Activated naive CD8-positive, alpha-beta T cell treated with anti-CD3 and anti-CD28 coated beads, Interleukin-2, amount 50 U/mL, for 24 hours (primary cell): ENCODE data around the gene TNN.
"Not testable (repeated sequence)": the region's sequence is repeated elsewhere in the genome, so short reads cannot be mapped to it uniquely, and the experiment has no call there.

ENCODE experiments used
- ATAC-seq: fragments of 150-1000 bp; cut with Tn5 transposase; one replicate; pipeline ENCODE4 v1.10.0; 2021
- DNase-seq: peaks from one replicate; pipeline ENCODE4 v3.0.0; 2021
- H3K27ac Mint-ChIP-seq: one replicate; pipeline ENCODE4 v1.8.0; 2021; ENCODE audit warnings: mild to moderate bottlenecking, mixed read lengths
- H3K27me3 Mint-ChIP-seq: one replicate; pipeline ENCODE4 v1.8.0; 2021; ENCODE audit warnings: mixed read lengths
- H3K36me3 Mint-ChIP-seq: one replicate; pipeline ENCODE4 v1.8.0; 2021; ENCODE audit warnings: low read depth, mixed read lengths
- H3K4me1 Mint-ChIP-seq: one replicate; pipeline ENCODE4 v1.8.0; 2021; ENCODE audit warnings: mixed read lengths
- H3K4me3 Mint-ChIP-seq: one replicate; pipeline ENCODE4 v1.8.0; 2021; ENCODE audit warnings: mild to moderate bottlenecking, moderate library complexity, mixed read lengths
- H3K9me3 Mint-ChIP-seq: one replicate; pipeline ENCODE4 v1.8.0; 2021; ENCODE audit warnings: mixed read lengths

The TNN gene

GRCh38 chr1:175078629-175079028, 11.0 kb downstream of the TNN start:
- Mint-ChIP-seq H3K36me3 (no peaks in the 10 kb centered on the region), H3K4me1 (no peaks in the 10 kb centered on the region), H3K27ac (no peak overlapping the region), H3K4me3 (no peak overlapping the region), H3K27me3 (peaks cover 12% of the 10 kb centered on the region), H3K9me3 (no peaks in the 10 kb centered on the region)
- ATAC-seq (no peak), DNase-seq (no peak)

DNA sequence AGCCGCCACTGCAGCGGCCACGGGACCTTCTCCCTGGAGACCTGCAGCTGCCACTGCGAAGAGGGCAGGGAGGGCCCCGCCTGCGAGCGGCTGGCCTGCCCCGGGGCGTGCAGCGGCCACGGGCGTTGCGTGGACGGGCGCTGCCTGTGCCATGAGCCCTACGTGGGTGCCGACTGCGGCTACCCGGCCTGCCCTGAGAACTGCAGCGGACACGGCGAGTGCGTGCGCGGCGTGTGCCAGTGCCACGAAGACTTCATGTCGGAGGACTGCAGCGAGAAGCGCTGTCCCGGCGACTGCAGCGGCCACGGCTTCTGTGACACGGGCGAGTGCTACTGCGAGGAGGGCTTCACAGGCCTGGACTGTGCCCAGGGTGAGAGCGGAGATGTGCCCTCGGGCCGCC, 11.7 kb downstream of the TNN start:
- no peak for ATAC-seq

GRCh38 chr1:175080030-175080429, 12.4 kb downstream of the TNN start:
- Mint-ChIP-seq H3K36me3 (no peaks in the 10 kb centered on the region), H3K4me1 (no peaks in the 10 kb centered on the region), H3K27me3 (peaks cover 4% of the 10 kb centered on the region), H3K9me3 (no peaks in the 10 kb centered on the region), H3K4me3 (no peak overlapping the region), H3K27ac (no peak overlapping the region)
- DNase-seq (no peak), ATAC-seq (no peak)

More for the DNA sequence above, 11.7 kb downstream of the TNN start:
- H3K4me1 Mint-ChIP-seq = no peaks in the 10 kb centered on the region
- no peaks in the 10 kb centered on the region for H3K9me3 Mint-ChIP-seq
- no peaks in the 10 kb centered on the region for H3K36me3 Mint-ChIP-seq
- no peak for DNase-seq
- no peak overlapping the region for H3K4me3 Mint-ChIP-seq
- no peak overlapping the region for H3K27ac Mint-ChIP-seq
- peaks cover 9% of the 10 kb centered on the region for H3K27me3 Mint-ChIP-seq

DNA sequence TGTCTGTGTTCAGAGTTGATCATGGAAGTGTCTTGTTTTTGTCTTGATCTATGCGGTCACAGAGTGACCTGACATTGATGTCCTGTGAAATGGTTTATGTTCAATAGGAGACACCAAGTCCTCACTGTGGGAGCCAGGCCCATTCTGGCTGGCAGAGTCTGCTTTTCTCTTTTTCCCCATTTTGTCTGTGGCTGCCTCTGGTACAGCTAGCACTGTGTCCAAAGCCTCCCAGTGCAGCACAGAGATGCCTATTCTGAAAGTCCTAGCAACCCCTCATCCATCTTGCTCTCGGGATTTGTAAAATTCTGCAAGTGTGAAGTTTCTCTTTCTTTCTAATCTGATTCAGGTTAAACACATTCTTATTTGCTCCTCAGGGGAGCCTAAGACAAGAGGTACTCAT, 14.3 kb downstream of the TNN start:
- H3K4me1 Mint-ChIP-seq = no peaks in the 10 kb centered on the region
- no peaks in the 10 kb centered on the region for H3K27me3 Mint-ChIP-seq
- H3K9me3 Mint-ChIP-seq = no peaks in the 10 kb centered on the region
- ATAC-seq = no peak
- DNase-seq = no peak
- H3K4me3 Mint-ChIP-seq = no peak overlapping the region
- no peak overlapping the region for H3K27ac Mint-ChIP-seq
- no peaks in the 10 kb centered on the region for H3K36me3 Mint-ChIP-seq

DNA sequence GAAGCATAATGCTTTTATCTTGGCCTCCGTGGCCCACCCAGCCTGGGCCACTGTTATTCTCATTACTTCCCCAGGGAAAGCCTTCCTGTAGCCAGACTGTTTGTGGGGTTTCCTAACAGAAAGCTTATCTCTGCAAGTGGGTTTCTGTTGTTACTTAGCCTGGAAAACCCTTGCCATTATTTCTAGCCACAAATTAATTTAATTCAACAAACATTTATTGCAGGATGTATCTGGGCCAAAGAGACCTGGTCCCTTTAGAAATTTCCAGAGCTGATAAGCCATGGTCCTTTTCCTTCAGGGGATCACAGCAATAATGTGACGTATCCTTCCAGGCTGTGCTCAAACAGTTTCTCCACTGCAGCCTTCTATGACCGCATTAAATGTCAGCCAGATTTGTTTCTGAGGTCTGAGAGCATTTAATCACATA, 20.9 kb downstream of the TNN start:
- Mint-ChIP-seq H3K4me3 (no peak overlapping the region), H3K9me3 (no peaks in the 10 kb centered on the region), H3K4me1 (no peaks in the 10 kb centered on the region), H3K27me3 (no peaks in the 10 kb centered on the region), H3K27ac (no peak overlapping the region), H3K36me3 (no peaks in the 10 kb centered on the region)
- no peak for ATAC-seq
- no peak for DNase-seq

DNA sequence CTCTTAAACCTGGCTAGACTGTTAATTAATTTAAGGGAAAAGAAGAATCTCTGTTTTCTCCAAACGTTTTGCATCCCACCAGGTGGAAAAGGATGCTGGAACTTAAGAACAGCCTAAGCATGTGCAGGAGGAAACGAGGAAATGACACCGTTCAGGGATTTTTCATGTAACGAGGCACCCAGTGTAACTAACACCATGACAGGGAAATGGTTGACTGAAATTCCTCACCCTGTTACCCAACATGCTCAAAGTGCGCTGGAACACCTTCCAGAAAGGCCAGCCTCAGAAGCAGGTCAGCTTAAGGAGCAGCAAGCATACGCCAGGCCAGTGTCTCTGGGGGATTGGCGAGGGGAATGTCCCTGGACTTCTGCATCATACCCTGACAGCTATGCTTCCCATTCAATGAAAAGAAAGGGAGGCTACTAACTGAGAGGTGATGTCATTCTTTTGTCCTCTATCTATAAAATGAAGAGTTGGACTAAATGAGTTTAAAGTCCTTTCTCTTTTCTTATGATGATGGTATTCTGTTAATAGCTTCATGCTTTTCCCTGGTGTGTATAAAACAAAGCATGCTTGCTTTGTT, 21.6 kb downstream of the TNN start:
- H3K27ac Mint-ChIP-seq = no peak overlapping the region
- no peaks in the 10 kb centered on the region for H3K4me1 Mint-ChIP-seq
- H3K27me3 Mint-ChIP-seq = no peaks in the 10 kb centered on the region
- no peaks in the 10 kb centered on the region for H3K9me3 Mint-ChIP-seq
- no peak overlapping the region for H3K4me3 Mint-ChIP-seq
- DNase-seq = no peak
- no peaks in the 10 kb centered on the region for H3K36me3 Mint-ChIP-seq
- no peak for ATAC-seq

- no peaks in the 10 kb centered on the region for H3K4me1 Mint-ChIP-seq
Measured at GRCh38 chr1:175090780-175091179, 23.1 kb downstream of the TNN start.

DNA sequence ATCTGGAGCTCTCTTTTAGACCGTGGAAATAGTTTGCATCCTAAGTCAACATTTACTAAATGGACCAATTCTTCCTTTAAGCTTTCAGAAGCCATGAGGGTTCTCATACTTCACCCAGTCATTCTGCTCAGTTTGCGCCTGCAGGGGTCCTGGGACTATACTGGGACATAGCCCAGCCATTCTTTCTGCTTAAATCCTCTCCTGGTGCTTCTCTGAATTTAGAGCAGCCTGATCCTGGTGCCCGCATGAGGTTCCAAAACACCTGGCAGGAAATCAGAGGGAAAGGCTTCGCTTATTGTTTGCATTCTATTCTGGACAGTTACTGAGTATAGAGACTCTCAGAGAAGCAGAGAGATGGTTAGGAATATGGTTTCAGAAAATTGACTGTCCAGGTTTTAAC, 27.0 kb downstream of the TNN start:
- H3K27me3 Mint-ChIP-seq = peaks cover 2% of the 10 kb centered on the region
- H3K4me1 Mint-ChIP-seq = no peaks in the 10 kb centered on the region
- no peaks in the 10 kb centered on the region for H3K36me3 Mint-ChIP-seq
- ATAC-seq (no peak), DNase-seq (no peak)
- no peak overlapping the region for H3K27ac Mint-ChIP-seq
- no peaks in the 10 kb centered on the region for H3K9me3 Mint-ChIP-seq
- H3K4me3 Mint-ChIP-seq = no peak overlapping the region

More at GRCh38 chr1:175090780-175091179, 23.1 kb downstream of the TNN start:
- Mint-ChIP-seq H3K36me3 (no peaks in the 10 kb centered on the region), H3K9me3 (no peaks in the 10 kb centered on the region), H3K4me3 (no peak overlapping the region), H3K27ac (no peak overlapping the region), H3K27me3 (peaks cover 2% of the 10 kb centered on the region)
- ATAC-seq = no peak
- no peak for DNase-seq

DNA sequence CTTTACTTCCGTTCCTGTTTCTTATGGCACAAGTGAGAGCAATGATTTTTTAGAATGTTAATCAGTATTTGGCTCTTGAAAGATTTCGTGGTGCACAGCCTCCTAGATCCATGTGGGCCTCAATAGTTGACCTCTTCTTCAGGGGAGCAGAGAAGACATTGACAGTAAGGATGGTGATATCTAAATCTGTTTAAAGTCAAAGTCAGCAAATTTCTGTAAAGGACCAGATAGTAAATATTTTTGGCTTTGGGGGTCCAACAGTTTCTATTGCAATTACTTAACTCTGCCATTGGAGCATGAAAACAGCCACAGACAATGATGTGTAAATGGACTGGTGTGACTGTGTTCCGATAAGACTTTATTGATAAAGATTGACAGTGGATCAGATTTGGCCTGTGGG, 27.4 kb downstream of the TNN start:
- Mint-ChIP-seq H3K27ac (no peak overlapping the region), H3K36me3 (no peaks in the 10 kb centered on the region), H3K4me1 (no peaks in the 10 kb centered on the region), H3K9me3 (no peaks in the 10 kb centered on the region), H3K27me3 (peaks cover 2% of the 10 kb centered on the region), H3K4me3 (no peak overlapping the region)
- DNase-seq = no peak
- ATAC-seq = no peak

GRCh38 chr1:175095978-175096607, 28.5 kb downstream of the TNN start:
- Mint-ChIP-seq H3K4me1 (no peaks in the 10 kb centered on the region), H3K36me3 (no peaks in the 10 kb centered on the region), H3K27me3 (peaks cover 2% of the 10 kb centered on the region), H3K27ac (no peak overlapping the region), H3K9me3 (no peaks in the 10 kb centered on the region), H3K4me3 (no peak overlapping the region)
- DNase-seq (no peak), ATAC-seq (no peak)

DNA sequence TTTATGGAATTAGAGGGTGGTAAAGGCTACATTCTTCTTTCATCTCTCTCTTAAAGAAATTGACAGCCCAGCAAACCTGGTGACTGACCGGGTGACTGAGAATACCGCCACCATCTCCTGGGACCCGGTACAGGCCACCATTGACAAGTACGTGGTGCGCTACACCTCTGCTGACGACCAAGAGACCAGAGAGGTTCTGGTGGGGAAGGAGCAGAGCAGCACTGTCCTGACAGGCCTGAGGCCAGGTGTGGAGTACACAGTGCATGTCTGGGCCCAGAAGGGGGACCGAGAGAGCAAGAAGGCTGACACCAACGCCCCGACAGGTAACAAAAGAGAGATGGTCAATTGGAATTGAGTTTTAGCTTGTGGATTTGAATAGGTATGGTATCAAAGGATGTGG, 29.7 kb downstream of the TNN start:
- H3K27me3 Mint-ChIP-seq = peaks cover 2% of the 10 kb centered on the region
- H3K4me3 Mint-ChIP-seq = no peak overlapping the region
- H3K36me3 Mint-ChIP-seq = no peaks in the 10 kb centered on the region
- H3K27ac Mint-ChIP-seq = no peak overlapping the region
- no peak for ATAC-seq
- H3K4me1 Mint-ChIP-seq = no peaks in the 10 kb centered on the region
- H3K9me3 Mint-ChIP-seq = no peaks in the 10 kb centered on the region
- DNase-seq = no peak

DNA sequence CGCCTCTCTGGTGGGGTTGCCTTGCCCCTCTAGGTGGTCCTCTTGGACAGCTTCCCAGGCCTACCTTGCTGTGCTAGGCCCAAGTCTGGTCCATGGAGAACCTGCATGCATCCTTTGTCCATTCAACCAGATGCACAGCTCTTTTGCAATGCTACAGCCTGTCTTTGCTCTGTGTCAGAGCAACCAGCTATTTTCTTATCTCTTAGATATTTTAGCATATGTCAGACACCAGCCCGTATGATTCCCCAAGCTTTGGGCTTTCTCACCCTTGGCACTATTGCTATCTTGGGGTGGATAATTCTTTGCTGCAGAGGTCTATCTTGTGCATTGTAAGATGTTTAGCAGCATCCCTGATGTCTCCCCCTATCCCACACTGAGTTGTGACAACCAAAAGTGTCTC, 32.3 kb downstream of the TNN start:
- Mint-ChIP-seq H3K27me3 (peaks cover 2% of the 10 kb centered on the region), H3K9me3 (no peaks in the 10 kb centered on the region)
- ATAC-seq = no peak

DNA sequence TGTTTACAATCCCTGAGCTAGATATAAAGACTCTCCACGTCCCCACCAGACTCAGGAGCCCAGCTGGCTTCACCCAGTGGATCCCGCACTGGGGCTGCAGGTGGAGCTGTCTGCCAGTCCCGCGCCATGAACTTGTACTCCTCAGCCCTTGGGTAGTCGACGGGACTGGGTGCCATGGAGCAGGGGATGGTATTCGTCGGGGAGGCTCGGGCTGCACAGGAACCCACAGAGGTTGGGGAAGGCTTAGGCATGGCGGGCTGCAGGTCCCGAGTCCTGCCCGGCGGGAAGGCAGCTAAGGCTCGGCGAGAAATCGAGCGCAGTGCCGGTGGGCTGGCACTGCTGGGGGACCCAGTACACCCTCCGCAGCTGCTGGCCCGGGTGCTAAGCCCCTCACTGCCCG, 34.5 kb downstream of the TNN start:
- not testable (repeated sequence) for DNase-seq, H3K4me1 Mint-ChIP-seq, H3K27me3 Mint-ChIP-seq, H3K9me3 Mint-ChIP-seq, H3K27ac Mint-ChIP-seq, H3K36me3 Mint-ChIP-seq, ATAC-seq, H3K4me3 Mint-ChIP-seq

More for the DNA sequence above, 32.3 kb downstream of the TNN start:
- Mint-ChIP-seq H3K27ac (no peak overlapping the region), H3K36me3 (no peaks in the 10 kb centered on the region), H3K4me1 (no peaks in the 10 kb centered on the region), H3K4me3 (no peak overlapping the region)
- DNase-seq = no peak

DNA sequence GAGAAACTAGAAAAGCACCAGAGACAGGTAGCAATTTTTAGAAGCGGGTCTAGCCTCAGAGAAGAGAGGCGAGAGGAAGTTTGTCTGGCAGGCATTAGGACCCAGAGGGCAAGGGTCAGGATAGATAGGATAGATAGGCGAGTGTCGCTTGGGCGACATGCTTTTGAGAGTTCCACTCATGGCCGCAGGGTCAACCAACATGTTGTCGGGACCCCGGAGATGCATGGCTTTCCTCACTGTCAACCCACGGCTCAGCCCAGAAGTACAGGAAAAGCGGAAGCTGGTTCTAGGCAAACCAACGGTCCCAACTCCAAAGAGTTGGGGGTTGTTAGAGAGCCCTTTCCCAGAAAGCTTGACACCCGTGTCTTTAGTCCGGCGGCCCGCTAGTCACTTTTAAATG, 38.9 kb downstream of the TNN start:
- H3K9me3 Mint-ChIP-seq, H3K4me1 Mint-ChIP-seq, H3K4me3 Mint-ChIP-seq, H3K27ac Mint-ChIP-seq, H3K27me3 Mint-ChIP-seq, DNase-seq, ATAC-seq, H3K36me3 Mint-ChIP-seq: not testable (repeated sequence)

- H3K36me3 Mint-ChIP-seq, DNase-seq, H3K27ac Mint-ChIP-seq, H3K4me3 Mint-ChIP-seq, H3K4me1 Mint-ChIP-seq, H3K27me3 Mint-ChIP-seq, H3K9me3 Mint-ChIP-seq, ATAC-seq: not testable (repeated sequence)
Measured at GRCh38 chr1:175108331-175108820, 40.7 kb downstream of the TNN start.
